H1 (cell line): ENCODE results near the gene SMTNL2. TPM values are rescaled to one million over a fixed set of nuclear protein-coding genes. Genes with fewer than 3 reads are reported as not detected.

Source experiments
- CTCF ChIA-PET: fragments of 300-600 bp; sonication (Branson Sonifier 250); formaldehyde crosslinking; loops from one replicate; lab custom pipeline; 2021; ENCODE audit not compliant: partially characterized antibody; lab: Charles Lee
- POLR2A ChIA-PET: fragments of 300-600 bp; sonication (Branson Sonifier 250); formaldehyde crosslinking; loops from one replicate; lab custom pipeline; 2021; ENCODE audit warnings: inconsistent platforms; ENCODE audit not compliant: partially characterized antibody; lab: Charles Lee
- DNase-seq, 2 experiments: peaks; one replicate each; pipeline versions ENCODE4 v3.0.0 to v3.0.0-alpha.2; 2010 to 2022; ENCODE audit warnings: low spot score in 2 of 2, low read depth in 1 of 2, mixed read lengths in 1 of 2
- FAIRE-seq: peaks from 2 replicates; lab custom pipeline; 2011; peaks lifted over from hg19 to GRCh38; lab: Jason Lieb, UNC
- H2AFZ ChIP-seq: 2 replicates; pipeline ENCODE4 v1.8.1; 2012; ENCODE audit warnings: low read length, inconsistent platforms
- H2AK5ac ChIP-seq: 2 replicates; pipeline ENCODE4 v1.6.1; 2013; ENCODE audit warnings: low read depth, low read length
- H2BK120ac ChIP-seq: replicated peaks from 2 replicates; pipeline ENCODE3; 2013; ENCODE audit warnings: low read depth, low read length, inconsistent platforms
- H2BK12ac ChIP-seq: 2 replicates; pipeline ENCODE4 v1.6.1; 2013; ENCODE audit warnings: low read depth, low read length
- H2BK15ac ChIP-seq: 2 replicates; pipeline ENCODE4 v1.6.1; 2013; ENCODE audit warnings: low read length
- H2BK20ac ChIP-seq: 2 replicates; pipeline ENCODE4 v1.6.1; 2013; ENCODE audit warnings: low read length
- H2BK5ac ChIP-seq: 2 replicates; pipeline ENCODE4 v1.6.1; 2013; ENCODE audit warnings: low read depth, low read length
- H3K14ac ChIP-seq: 2 replicates; pipeline ENCODE4 v1.6.1; 2013; ENCODE audit warnings: inconsistent platforms; ENCODE audit not compliant: insufficient read length
- H3K18ac ChIP-seq: 2 replicates; pipeline ENCODE4 v1.6.1; 2013; ENCODE audit warnings: low read length; ENCODE audit errors: extremely low read depth
- H3K23ac ChIP-seq: 2 replicates; pipeline ENCODE4 v1.6.1; 2013; ENCODE audit warnings: inconsistent platforms; ENCODE audit not compliant: insufficient read length
- H3K23me2 ChIP-seq: 2 replicates; pipeline ENCODE4 v1.6.1; 2013; ENCODE audit warnings: low read depth, low read length
- H3K27ac ChIP-seq: 2 replicates; pipeline ENCODE4 v1.6.1; 2011; ENCODE audit warnings: low read depth, low read length, inconsistent platforms
- H3K27me3 ChIP-seq, 4 experiments: replicated peaks in 1 of 4; 1 replicate in 1 of 4; 2 replicates in 3 of 4; pipeline versions ENCODE4 v1.6.1 to v1.8.1; 2011 to 2013; ENCODE audit warnings: low read length in 3 of 4, mild to moderate bottlenecking in 3 of 4, inconsistent platforms in 2 of 4, mixed read lengths in 2 of 4, moderate library complexity in 1 of 4; ENCODE audit not compliant: control insufficient read depth in 3 of 4, insufficient read depth in 3 of 4; ENCODE audit errors: extremely low read depth in 1 of 4
- H3K36me3 ChIP-seq, 4 experiments: 2 replicates each; pipeline versions ENCODE4 v1.6.1 to v1.8.1; 2011 to 2013; ENCODE audit warnings: mild to moderate bottlenecking in 4 of 4, low read length in 3 of 4, moderate library complexity in 2 of 4, control low read depth in 1 of 4, inconsistent platforms in 1 of 4; ENCODE audit not compliant: insufficient read depth in 4 of 4, control insufficient read depth in 2 of 4
- H3K4ac ChIP-seq: replicated peaks from 2 replicates; pipeline ENCODE3; 2013; ENCODE audit warnings: low read length, low read depth, mixed read lengths, inconsistent platforms; ENCODE audit not compliant: insufficient read length
- H3K4me1 ChIP-seq, 4 experiments: replicated peaks in 1 of 4; 1 replicate in 1 of 4; 2 replicates in 3 of 4; pipeline versions ENCODE4 v1.6.1 to v1.8.1; 2011 to 2013; ENCODE audit warnings: low read length in 3 of 4, inconsistent platforms in 2 of 4, mixed read lengths in 1 of 4; ENCODE audit not compliant: insufficient read depth in 4 of 4, control insufficient read depth in 3 of 4
- H3K4me2 ChIP-seq, 2 experiments: 2 replicates each; pipeline versions ENCODE4 v1.6.1 to v1.8.1; 2011 to 2013; ENCODE audit warnings: low read depth in 2 of 2, low read length in 2 of 2, control low read depth in 1 of 2, inconsistent platforms in 1 of 2, mild to moderate bottlenecking in 1 of 2; ENCODE audit not compliant: insufficient read depth in 1 of 2
- H3K4me3 ChIP-seq, 4 experiments: fragments of 200-600, 300-600 bp in 1 of 4; sonication (generic), shearing (Covaris generic), sonication (Bioruptor Twin) in 1 of 4; 2 replicates each; pipeline versions ENCODE4 v1.5.1 to v1.8.1; 2011 to 2016; ENCODE audit warnings: low read length in 4 of 4, low read depth in 3 of 4, control low read depth in 2 of 4, inconsistent platforms in 2 of 4, mild to moderate bottlenecking in 2 of 4, mixed read lengths in 1 of 4, moderate library complexity in 1 of 4; ENCODE audit not compliant: insufficient read depth in 2 of 4; ENCODE audit errors: extremely low read depth in 1 of 4
- H3K56ac ChIP-seq: replicated peaks from 2 replicates; pipeline ENCODE3; 2013; ENCODE audit warnings: low read depth, mild to moderate bottlenecking, mixed read lengths, low read length, inconsistent platforms; ENCODE audit not compliant: insufficient read length
- H3K79me1 ChIP-seq: 2 replicates; pipeline ENCODE4 v1.6.1; 2013; ENCODE audit warnings: low read depth, low read length, control low read depth
- H3K79me2 ChIP-seq, 2 experiments: 2 replicates each; pipeline versions ENCODE4 v1.6.1 to v1.8.1; 2012 to 2013; ENCODE audit warnings: low read length in 2 of 2, mild to moderate bottlenecking in 2 of 2, inconsistent platforms in 1 of 2; ENCODE audit not compliant: insufficient read depth in 2 of 2, control insufficient read depth in 1 of 2
- H3K9ac ChIP-seq, 4 experiments: replicated peaks in 1 of 4; 1 replicate in 1 of 4; 2 replicates in 3 of 4; pipeline versions ENCODE4 v1.6.1 to v1.8.1; 2011 to 2013; ENCODE audit warnings: low read depth in 3 of 4, low read length in 3 of 4, control low read depth in 2 of 4, mild to moderate bottlenecking in 2 of 4, moderate library complexity in 2 of 4, inconsistent platforms in 1 of 4; ENCODE audit errors: extremely low read depth in 1 of 4
- H3K9me3 ChIP-seq, 2 experiments: 2 replicates each; pipeline versions ENCODE4 v1.6.1 to v1.8.1; 2012 to 2013; ENCODE audit warnings: mild to moderate bottlenecking in 2 of 2, moderate library complexity in 2 of 2, control low read depth in 1 of 2, inconsistent platforms in 1 of 2, low read depth in 1 of 2, low read length in 1 of 2, mixed read lengths in 1 of 2; ENCODE audit not compliant: insufficient read depth in 2 of 2
- H4K20me1 ChIP-seq, 2 experiments: replicated peaks in 1 of 2; 2 replicates each; pipeline versions ENCODE3 to v1.8.1; 2011 to 2013; ENCODE audit warnings: inconsistent platforms in 2 of 2, low read length in 2 of 2, mild to moderate bottlenecking in 1 of 2; ENCODE audit not compliant: insufficient read depth in 2 of 2, control insufficient read depth in 1 of 2
- H4K5ac ChIP-seq: 2 replicates; pipeline ENCODE4 v1.6.1; 2013; ENCODE audit warnings: low read length, low read depth, mixed read lengths, inconsistent platforms; ENCODE audit not compliant: insufficient read length
- H4K8ac ChIP-seq: 2 replicates; pipeline ENCODE4 v1.8.0; 2013; ENCODE audit warnings: mild to moderate bottlenecking, moderate library complexity, low read length, inconsistent platforms; ENCODE audit not compliant: insufficient read depth; ENCODE audit errors: extremely low read depth
- H4K91ac ChIP-seq: replicated peaks from 2 replicates; pipeline ENCODE3; 2013; ENCODE audit warnings: low read length, mixed read lengths, inconsistent platforms; ENCODE audit not compliant: insufficient read length
- TAF1 ChIP-seq: IDR thresholded peaks from 2 replicates; pipeline ENCODE4 v1.6.1; 2011; ENCODE audit warnings: mild to moderate bottlenecking, low read depth, low read length
- WGBS, 2 experiments: shearing (Covaris generic) in 1 of 2; methylation state at CpG; one replicate each; pipeline versions ENCODE4 v1.1.6 to v1.1.7; 2013 to 2015; ENCODE audit warnings: low lambda C conversion rate in 2 of 2, mixed read lengths in 2 of 2, inconsistent platforms in 1 of 2, low coverage in 1 of 2, missing lambda C conversion rate in 1 of 2; ENCODE audit not compliant: insufficient replicate concordance in 2 of 2, insufficient coverage in 1 of 2, insufficient read length in 1 of 2; ENCODE audit errors: extremely low coverage in 1 of 2, missing lambda C conversion rate in 1 of 2; 5-methylcytosine and 5-hydroxymethylcytosine counted together
- polyA plus RNA-seq, 7 experiments: library from polyadenylated mRNA; depleted of rRNA in 3 of 7; stranded (reverse) in 5 of 7; unstranded in 2 of 7; fragments of >200 nt in 5 of 7; fragments of 200-250 nt in 2 of 7; gene quantifications; 1 replicate in 5 of 7; 2 replicates in 1 of 7; 4 replicates in 1 of 7; pipeline versions ENCODE4 v1.2.1 to v1.2.3, GENCODE V29; 2011 to 2013; ENCODE audit warnings: missing spikeins in 2 of 7, mixed read lengths in 2 of 7
- total RNA-seq: library from RNA; stranded (reverse); fragmentation: NEBNext Ultra II Directional; extraction: Animal tissue kit (Norgen Biotek cat#: 25700); gene quantifications from 2 replicates; pipeline ENCODE4 v1.2.1, GENCODE V29; 2021

The SMTNL2 gene
- total and polyA plus RNA-seq, 2 of the 8 experiments (the other 6 are each of a cell fraction or from before 2014, with no cell fraction given) = 3.6 to 4.5 TPM

DNA sequence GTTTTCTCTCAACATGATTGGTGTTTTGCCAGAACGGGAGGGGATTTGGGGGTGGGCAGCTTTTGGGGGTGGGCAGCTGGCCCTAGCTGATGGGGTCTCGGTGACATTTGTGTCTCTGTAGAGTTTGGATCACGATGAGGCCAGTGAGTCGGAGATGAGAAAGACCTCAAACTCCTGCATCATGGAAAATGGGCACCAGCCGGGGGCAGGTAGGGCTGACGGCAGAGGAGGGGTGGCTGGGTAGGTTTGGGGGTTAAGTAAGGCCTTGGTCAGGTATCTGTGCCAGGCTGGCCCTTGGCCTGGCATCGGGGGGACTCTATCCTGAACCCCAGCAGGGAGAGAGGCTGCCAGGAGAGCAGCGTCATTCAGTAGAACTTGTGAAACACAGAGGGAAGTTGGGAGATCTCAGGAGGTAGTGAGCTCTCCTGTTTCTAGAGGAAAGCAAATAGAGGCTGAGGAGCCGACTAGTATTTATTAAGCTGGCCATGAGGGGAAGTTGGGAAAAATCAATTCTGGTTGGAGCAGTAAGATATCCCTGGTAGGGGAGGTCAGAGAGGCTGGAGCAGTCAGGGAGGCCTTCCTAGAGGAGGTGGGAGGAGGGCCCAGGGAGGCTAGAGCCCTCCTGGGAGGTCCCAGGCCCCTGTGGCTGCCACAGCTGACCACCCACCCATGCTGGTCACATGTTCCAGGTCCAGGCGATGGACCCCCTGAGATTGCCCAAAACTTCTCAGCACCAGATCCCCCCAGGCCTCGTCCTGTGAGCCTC is 8.1 kb downstream of the SMTNL2 start:
- Histone ChIP-seq H2AFZ (no peak overlapping the region), H4K20me1 (no peaks in the 10 kb centered on the region), H4K91ac (no peak overlapping the region), H2BK20ac (no peak overlapping the region), H3K36me3 (no peaks in the 10 kb centered on the region), H3K9me3 (no peaks in the 10 kb centered on the region), H3K23me2 (no peaks in the 10 kb centered on the region), H2BK15ac (no peak overlapping the region), H3K4me3 (no peak overlapping the region), H3K18ac (no peak overlapping the region), H4K5ac (no peak overlapping the region), H3K23ac (no peak overlapping the region), H3K4ac (no peak overlapping the region), H2BK5ac (no peak overlapping the region; the same call in 1 of the 2 replicates), H3K79me1 (no peaks in the 10 kb centered on the region), H3K27ac (no peak overlapping the region), H2BK12ac (no peak overlapping the region), H3K27me3 (no peaks in the 10 kb centered on the region), H3K14ac (no peak overlapping the region), H3K4me1 (peaks cover 0 to 13% (median 6%) of the 10 kb centered on the region in 4 experiments; a peak in 5 of 7 replicates), H3K56ac (no peak overlapping the region), H4K8ac (no peak overlapping the region), H2BK120ac (no peak overlapping the region), H3K9ac (no peak overlapping the region), H3K79me2 (no peaks in the 10 kb centered on the region), H2AK5ac (no peak overlapping the region), H3K4me2 (no peak overlapping the region)
- POLR2A ChIA-PET = interaction anchor here (1.9 kb wide), 1 partner anchor 11 kb away, joined by 6 read pairs; no protein-coding TSS in a partner anchor
- 88% methylated on average over 6 of the region's 11 CpGs; no CpG with 5 or more reads in 1 of the 2 experiments for WGBS, 2 experiments
- CTCF ChIA-PET = interaction anchor here (1.0 to 10.1 kb wide), 6 partner anchors 10 to 33 kb away, joined by 3 to 65 read pairs (median 15); partner anchors contain the start of gene SMTNL2
- FAIRE-seq (no peak), DNase-seq (no peak)
- no peak for TF ChIP-seq TAF1
